DMS153 treated with DMSO at 0.1 percent for 48 hours (cell line): ENCODE measurements around the gene F5.
A peak's percentile ranks its signal among the peaks of the same experiment; 100 is the strongest.

ENCODE experiments used
- DNase-seq: peaks from one replicate; lab custom pipeline; 2025; ENCODE audit not compliant: unreplicated experiment; lab: John Stamatoyannopoulos, UW

Gene F5

GRCh38 chr1:169484101-169484500 lies 102.2 kb downstream of the F5 start:
- DNase-seq = no peak

GRCh38 chr1:169483500-169483966 lies 102.7 kb downstream of the F5 start:
- DNase-seq = peak; percentile 61

GRCh38 chr1:169479363-169480066 lies 106.8 kb downstream of the F5 start:
- DNase-seq = no peak

- DNase-seq = no peak
These were observed 108.1 kb downstream of the F5 start for GRCh38 chr1:169478094-169478672.

- no peak for DNase-seq
These were observed 110.4 kb downstream of the F5 start for GRCh38 chr1:169475806-169476387.

GRCh38 chr1:169474302-169474995 lies 111.8 kb downstream of the F5 start:
- no peak for DNase-seq

- DNase-seq = no peak
These were observed 112.9 kb downstream of the F5 start for GRCh38 chr1:169473347-169473746.

GRCh38 chr1:169472738-169473137 lies 113.5 kb downstream of the F5 start:
- DNase-seq = no peak

GRCh38 chr1:169468982-169469381 lies 117.3 kb downstream of the F5 start:
- DNase-seq = no peak

- peak; percentile 30 for DNase-seq
These were observed 119.7 kb downstream of the F5 start for GRCh38 chr1:169466259-169467230.

- DNase-seq = no peak
These were observed 121.0 kb downstream of the F5 start for GRCh38 chr1:169465281-169465680.
